Hypothalamus (tissue), 51 donors: ENCODE results near the gene PSPH.
"Not testable (repeated sequence)": the region's sequence is repeated elsewhere in the genome, so short reads cannot be mapped to it uniquely, and the experiment has no call there.

Experiments used
- DNase-seq, 51 donors: peaks; one replicate each; lab custom pipeline; 2025; lab: John Stamatoyannopoulos, UW

PSPH gene

GRCh38 chr7:56063882-56064625 lies 12.8 kb upstream of the PSPH start, which contains the start of gene SUMF2:
Gene SUMF2 (plus strand): TSS chr7:56064286. CDS start chr7:56064312, 26 bp downstream.
- peak; percentile 42 to 96 (median 85) for DNase-seq

GRCh38 chr7:56063500-56063881 lies 12.2 kb upstream of the PSPH start:
- DNase-seq: no peak

- DNase-seq: no peak
These were observed 11.1 kb upstream of the PSPH start for GRCh38 chr7:56062382-56062781.

DNA sequence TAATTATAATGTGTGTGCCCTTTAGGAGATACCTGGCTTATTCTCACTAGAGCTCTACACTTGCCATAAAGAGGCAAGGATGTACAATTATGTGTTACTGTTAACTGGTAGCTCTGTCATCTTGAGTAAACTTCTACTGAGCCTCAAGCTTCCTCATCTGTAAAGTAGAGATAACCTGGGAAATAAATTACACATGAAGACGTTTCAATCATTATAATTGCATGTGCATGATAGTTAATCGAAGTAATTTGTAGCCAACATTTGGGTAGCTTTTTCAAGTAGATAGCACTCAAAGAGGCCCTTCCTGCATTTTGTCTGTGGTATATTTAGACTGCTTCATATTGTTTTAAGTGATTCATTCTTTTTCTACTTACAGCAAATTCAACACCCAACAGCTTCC lies 2.7 kb upstream of the PSPH start:
- DNase-seq: no peak

DNA sequence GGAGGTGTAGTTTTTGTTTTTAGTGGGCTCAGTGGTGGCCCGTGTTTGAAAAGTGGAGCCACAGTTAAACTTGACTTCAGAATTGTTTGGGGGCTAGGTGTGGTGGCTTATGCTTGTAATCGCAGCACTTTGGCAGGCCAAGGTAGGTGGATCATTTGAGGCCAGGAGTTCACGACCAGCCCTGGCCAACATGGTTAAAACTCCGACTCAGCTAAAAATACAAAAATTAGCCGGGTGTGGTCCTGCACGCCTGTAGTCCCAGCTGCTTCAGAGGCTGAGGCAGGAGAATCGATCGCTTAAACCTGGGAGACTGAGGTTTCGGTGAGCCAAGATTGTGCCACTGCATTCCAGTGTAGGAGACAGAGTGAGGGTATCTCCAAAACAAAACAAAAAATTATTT lies 2.1 kb upstream of the PSPH start:
- DNase-seq: no peak

- no peak for DNase-seq
These were observed 248 bp downstream of the PSPH start for GRCh38 chr7:56051053-56051338.

- DNase-seq: not testable (repeated sequence)
These were observed 2.5 kb downstream of the PSPH start for GRCh38 chr7:56048763-56049162.

DNA sequence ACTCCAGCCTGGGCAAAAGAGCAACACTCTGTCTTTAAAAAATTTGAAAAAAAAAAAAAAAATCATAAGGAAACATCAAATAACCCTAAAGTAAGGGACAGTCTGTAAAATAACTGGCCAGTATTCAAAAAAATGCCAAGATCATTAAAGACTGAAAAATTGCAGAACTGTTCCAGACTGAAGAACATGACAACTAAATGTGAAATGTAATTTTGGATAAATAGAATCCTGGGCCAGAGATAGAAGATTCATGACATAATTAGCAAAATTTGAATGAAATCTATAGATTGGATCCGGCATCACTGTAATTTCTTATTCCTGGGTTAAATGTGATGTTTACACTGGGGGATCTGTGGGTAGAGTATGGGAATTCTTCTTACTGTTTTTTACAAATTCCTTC lies 3.0 kb downstream of the PSPH start:
- no peak for DNase-seq

GRCh38 chr7:56047446-56048116 lies 3.7 kb downstream of the PSPH start:
- DNase-seq: not testable (repeated sequence)

DNA sequence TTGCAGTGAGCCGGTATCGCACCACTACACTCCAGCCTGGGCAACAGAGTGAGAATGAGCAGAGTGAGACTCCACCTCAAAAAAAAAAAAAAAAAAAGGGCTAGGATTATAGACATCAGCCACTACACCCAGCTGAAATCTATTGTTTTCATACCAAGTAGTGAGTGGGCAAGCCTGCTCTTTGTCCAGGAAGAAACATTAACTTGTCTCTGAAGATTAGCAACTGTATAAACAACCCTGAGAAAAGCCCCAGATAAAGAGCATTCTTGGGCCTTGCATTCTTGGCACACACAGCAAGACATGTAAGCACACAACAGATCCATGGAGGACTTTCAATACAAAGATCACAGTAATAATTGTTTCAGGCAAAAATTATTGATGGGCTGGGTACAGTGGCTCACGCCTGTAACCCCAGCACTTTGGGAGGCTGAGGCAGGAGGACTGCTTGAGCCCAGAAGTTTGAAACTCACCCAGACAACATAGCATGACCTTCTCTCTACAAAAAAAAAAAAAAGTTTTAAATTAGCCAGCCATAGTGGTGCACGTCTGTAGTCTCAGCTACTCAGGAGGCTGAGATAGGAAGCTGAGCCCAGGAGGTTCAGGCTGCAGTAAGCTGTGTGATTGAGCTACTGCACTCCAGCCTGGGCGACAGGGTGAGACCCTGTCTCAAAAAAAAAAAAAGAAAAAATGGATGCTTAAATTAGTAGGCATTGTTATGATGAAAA lies 4.4 kb downstream of the PSPH start:
- DNase-seq: no peak

DNA sequence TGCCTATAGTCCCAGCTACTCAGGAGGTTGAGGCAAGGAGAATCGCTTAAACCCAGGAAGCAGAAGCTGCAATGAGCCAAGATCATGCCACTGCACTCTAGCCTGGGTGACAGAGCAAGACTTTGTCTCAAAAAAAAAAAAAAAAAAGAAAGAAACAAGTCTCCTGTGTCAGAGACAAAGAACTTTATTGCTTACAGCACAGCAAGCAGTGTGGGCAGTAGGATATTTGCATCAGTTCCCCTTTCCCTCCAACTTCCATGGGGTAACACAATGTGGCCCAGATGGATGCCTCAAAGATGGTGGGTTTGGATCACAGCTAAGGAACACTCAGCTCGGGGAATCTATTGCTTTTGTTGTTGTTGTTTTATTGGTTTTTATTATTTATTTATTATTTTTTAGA lies 5.5 kb downstream of the PSPH start:
- DNase-seq: not testable (repeated sequence)

- no peak for DNase-seq
These were observed 10.5 kb downstream of the PSPH start for GRCh38 chr7:56040730-56041129.

DNA sequence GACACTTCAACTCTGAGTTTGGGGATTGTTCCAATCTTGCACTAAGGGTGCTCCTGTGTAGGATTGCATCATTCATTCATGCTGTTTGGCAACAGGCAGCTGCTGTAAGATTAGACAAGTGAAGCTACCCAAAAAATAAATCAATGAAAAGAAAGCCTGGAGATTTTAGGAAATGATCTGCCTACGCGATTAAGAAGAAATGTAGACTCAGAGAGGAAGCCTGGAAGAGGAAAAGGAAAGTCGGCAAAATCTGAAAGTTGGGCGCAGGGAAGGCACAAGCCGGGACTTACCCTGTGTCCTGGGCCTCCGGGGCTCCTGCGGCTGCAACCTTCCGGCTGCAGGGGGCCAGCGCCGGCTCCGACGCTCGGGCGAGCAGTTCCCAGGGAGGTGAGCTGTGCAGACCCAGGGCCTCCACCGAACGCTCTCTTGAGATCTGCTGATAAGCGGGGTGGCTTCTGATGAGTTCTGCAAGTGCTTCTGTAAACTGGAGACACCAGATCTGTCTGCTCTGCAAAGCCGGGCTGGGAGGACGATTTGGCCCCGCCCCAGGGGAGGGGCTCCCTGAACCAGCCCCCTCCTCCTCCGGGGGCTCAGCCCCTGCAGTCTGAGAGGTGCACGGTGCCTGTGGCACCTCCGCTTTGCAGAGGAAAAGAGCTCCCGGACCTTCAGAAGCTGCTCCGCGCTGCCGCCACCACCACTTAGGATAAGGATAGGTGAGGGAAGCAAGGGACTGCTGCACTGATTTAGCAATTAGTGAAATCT lies 17.4 kb downstream of the PSPH start:
- peak in 46 of 51 donors; percentile 3 to 64 (median 32) for DNase-seq

- not testable (repeated sequence) for DNase-seq
These were observed 18.7 kb downstream of the PSPH start for GRCh38 chr7:56032578-56032977.

GRCh38 chr7:56031556-56031955 lies 19.7 kb downstream of the PSPH start:
- not testable (repeated sequence) for DNase-seq

DNA sequence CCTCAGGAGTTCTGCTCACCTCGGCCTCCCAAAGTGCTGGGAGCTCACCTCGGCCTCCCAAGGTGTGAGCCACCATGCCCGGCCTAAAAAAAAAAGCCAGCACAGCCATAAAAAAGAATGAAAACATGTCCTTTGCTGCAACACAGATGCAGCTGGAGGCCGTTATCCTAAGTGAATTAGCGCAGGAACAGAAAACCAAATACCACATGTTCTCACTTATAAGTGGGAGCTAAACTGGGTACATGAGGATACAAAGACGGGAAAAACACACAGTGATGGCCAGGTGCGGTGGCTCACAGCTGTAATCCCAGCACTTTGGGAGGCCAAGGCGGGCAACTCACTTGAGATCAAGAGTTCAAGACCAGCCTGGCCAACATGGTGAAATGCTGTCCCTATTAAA lies 20.9 kb downstream of the PSPH start:
- no peak for DNase-seq

DNA sequence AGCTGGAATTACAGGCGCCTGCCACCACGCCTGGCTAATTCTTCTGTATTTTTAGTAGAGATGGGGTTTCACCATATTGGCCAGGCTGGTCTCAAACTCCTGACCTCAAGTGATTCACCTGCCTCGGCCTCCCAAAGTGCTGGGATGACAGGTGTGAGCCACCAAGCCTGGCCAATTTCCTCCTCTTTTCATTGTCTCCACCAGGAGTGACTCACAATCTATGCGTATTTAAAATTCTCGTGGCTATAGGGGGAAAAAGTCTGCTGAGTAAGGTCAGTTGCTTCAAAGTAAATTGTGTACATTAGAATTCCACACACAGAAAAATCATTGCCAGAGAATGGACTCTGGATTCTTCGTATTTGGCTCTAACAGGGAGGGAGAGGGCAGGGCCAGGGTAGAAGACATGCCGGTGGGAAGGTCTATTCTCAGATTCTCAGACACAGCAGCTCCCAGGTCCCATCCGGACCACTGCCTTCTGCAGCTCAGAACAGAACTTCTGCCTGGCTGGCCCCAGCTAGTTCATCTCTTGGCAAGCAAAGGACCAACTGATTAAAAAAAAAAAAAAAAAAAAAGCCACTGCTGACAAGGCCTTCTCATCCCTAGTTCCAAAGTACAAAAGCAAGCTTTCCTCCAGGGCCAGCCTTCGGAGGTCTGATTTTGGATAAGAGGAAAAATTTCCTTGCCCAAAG lies 22.2 kb downstream of the PSPH start:
- DNase-seq: no peak

DNA sequence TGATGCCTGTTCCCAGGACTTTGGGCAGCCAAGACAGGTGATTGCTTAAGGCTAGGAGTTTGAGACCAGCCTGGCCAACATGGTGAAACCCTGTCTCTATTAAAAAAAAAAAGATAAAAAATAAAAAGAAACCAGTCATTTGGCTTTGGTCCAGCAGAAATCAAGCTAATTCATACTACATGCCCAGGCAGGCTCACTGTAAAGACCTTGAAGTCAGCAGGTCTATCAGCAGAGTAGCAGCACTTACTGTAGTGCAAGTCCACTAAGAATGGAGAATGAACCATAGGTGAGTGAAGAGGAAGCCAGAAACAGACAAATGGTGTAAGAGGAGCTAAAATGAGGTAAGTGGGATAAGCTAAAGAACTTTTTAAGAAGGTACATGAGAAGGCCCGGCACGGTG lies 24.7 kb downstream of the PSPH start:
- no peak for DNase-seq

DNA sequence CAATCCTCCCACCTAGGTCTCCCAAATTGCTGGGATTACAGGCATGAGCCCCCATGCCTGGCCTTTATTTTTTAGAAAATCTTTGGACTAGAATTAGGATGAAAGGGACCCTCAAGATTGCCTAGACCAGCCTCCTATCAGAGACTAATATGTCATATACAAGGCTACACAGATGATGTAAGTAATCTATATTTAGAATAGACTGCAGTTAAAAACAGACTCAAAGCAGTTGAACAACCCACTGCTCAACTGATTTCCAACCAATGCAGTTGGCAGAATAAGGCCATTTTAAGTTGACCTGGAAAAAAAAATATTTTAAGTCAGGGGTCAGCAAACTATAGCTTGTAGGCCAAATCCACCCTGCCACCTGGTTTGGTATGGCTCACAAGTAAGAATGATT lies 27.7 kb downstream of the PSPH start:
- DNase-seq: no peak

- no peak for DNase-seq
These were observed 31.7 kb downstream of the PSPH start for GRCh38 chr7:56019501-56019900.
